ENCODE data around the gene OSGIN1.
"Not testable (repeated sequence)": the region's sequence is repeated elsewhere in the genome, so short reads cannot be mapped to it uniquely, and the experiment has no call there.

The OSGIN1 gene

GRCh38 chr16:83939266-83939855, 13.7 kb upstream of the OSGIN1 start:
- Histone ChIP-seq H3K4me1 (ENCODE audit: control insufficient read depth in 1 of 2, insufficient read depth in 2 of 2, low read length in 2 of 2) (peaks cover 9 to 12% of the 10 kb centered on the region in 2 experiments), H3K4me2 (ENCODE audit: low read length) (no peak overlapping the region), H3K14ac (ENCODE audit: low read length) (no peak overlapping the region), H3K79me1 (ENCODE audit: low read length) (no peaks in the 10 kb centered on the region), H3K36me3 (ENCODE audit: control insufficient read depth in 1 of 2, insufficient read depth in 2 of 2, low read length in 2 of 2) (no peaks in the 10 kb centered on the region), H3K23ac (ENCODE audit: low read length) (no peak overlapping the region), H3K27me3 (ENCODE audit: insufficient read depth, low read length) (no peaks in the 10 kb centered on the region), H3K9me3 (ENCODE audit: insufficient read depth, low read depth, low read length) (no peaks in the 10 kb centered on the region), H3K4ac (ENCODE audit: low read depth, low read length) (no peak overlapping the region), H4K91ac (ENCODE audit: low read depth, low read length) (no peak overlapping the region), H3K18ac (ENCODE audit: low read length) (no peak overlapping the region), H2BK5ac (ENCODE audit: low read depth, low read length, poor library complexity) (no peak overlapping the region), H2BK12ac (ENCODE audit: low read length) (no peak overlapping the region), H2BK120ac (ENCODE audit: insufficient read depth, low read length, poor library complexity) (no peak overlapping the region), H3K9ac (ENCODE audit: low read length) (no peak overlapping the region), H3K79me2 (ENCODE audit: control insufficient read depth, insufficient read depth, low read length, poor library complexity) (no peaks in the 10 kb centered on the region), H3K4me3 (ENCODE audit: low read depth, low read length) (no peak overlapping the region), H4K8ac (ENCODE audit: low read depth, low read length) (no peak overlapping the region), H4K12ac (ENCODE audit: low read depth, low read length) (no peak overlapping the region), H3K27ac (ENCODE audit: low read depth, low read length) (no peak overlapping the region), H2AK5ac (ENCODE audit: low read length) (no peak overlapping the region), H2AFZ (ENCODE audit: insufficient read depth, low read length, poor library complexity) (no peak overlapping the region)
- no peak for DNase-seq
- no CpG with 5 or more reads among the region's 12 CpGs for WGBS (ENCODE audit: extremely low coverage, insufficient coverage, insufficient read length)

- no peak overlapping the region for H3K4me3 ChIP-seq (ENCODE audit: low read depth, low read length)
- H2BK5ac ChIP-seq (ENCODE audit: low read depth, low read length, poor library complexity) = no peak overlapping the region
- no peak overlapping the region for H3K14ac ChIP-seq (ENCODE audit: low read length)
- no peak overlapping the region for H3K9ac ChIP-seq (ENCODE audit: low read length)
- no peak overlapping the region for H4K91ac ChIP-seq (ENCODE audit: low read depth, low read length)
- no peak overlapping the region for H4K8ac ChIP-seq (ENCODE audit: low read depth, low read length)
- H3K79me2 ChIP-seq (ENCODE audit: control insufficient read depth, insufficient read depth, low read length, poor library complexity) = no peaks in the 10 kb centered on the region
- H2BK120ac ChIP-seq (ENCODE audit: insufficient read depth, low read length, poor library complexity) = no peak overlapping the region
- H3K79me1 ChIP-seq (ENCODE audit: low read length) = no peaks in the 10 kb centered on the region
- no peak overlapping the region for H2BK12ac ChIP-seq (ENCODE audit: low read length)
- no peak overlapping the region for H4K12ac ChIP-seq (ENCODE audit: low read depth, low read length)
- H3K4ac ChIP-seq (ENCODE audit: low read depth, low read length) = no peak overlapping the region
- no peaks in the 10 kb centered on the region for H3K36me3 ChIP-seq (ENCODE audit: control insufficient read depth in 1 of 2, insufficient read depth in 2 of 2, low read length in 2 of 2)
- no peaks in the 10 kb centered on the region for H3K27me3 ChIP-seq (ENCODE audit: insufficient read depth, low read length)
- no CpG with 5 or more reads among the region's 12 CpGs for WGBS (ENCODE audit: extremely low coverage, insufficient coverage, insufficient read length)
- no peak for DNase-seq
- no peak overlapping the region for H3K23ac ChIP-seq (ENCODE audit: low read length)
- H3K9me3 ChIP-seq (ENCODE audit: insufficient read depth, low read depth, low read length) = no peaks in the 10 kb centered on the region
- H3K4me2 ChIP-seq (ENCODE audit: low read length) = no peak overlapping the region
- H3K27ac ChIP-seq (ENCODE audit: low read depth, low read length) = no peak overlapping the region
- H3K4me1 ChIP-seq (ENCODE audit: control insufficient read depth in 1 of 2, insufficient read depth in 2 of 2, low read length in 2 of 2) = peaks cover 9 to 12% of the 10 kb centered on the region in 2 experiments
- no peak overlapping the region for H2AK5ac ChIP-seq (ENCODE audit: low read length)
- no peak overlapping the region for H3K18ac ChIP-seq (ENCODE audit: low read length)
- H2AFZ ChIP-seq (ENCODE audit: insufficient read depth, low read length, poor library complexity) = no peak overlapping the region
Observed at GRCh38 chr16:83940119-83940518, 12.9 kb upstream of the OSGIN1 start.

- no peak overlapping the region for H3K18ac ChIP-seq (ENCODE audit: low read length)
- no peak overlapping the region for H3K14ac ChIP-seq (ENCODE audit: low read length)
- H4K12ac ChIP-seq (ENCODE audit: low read depth, low read length) = no peak overlapping the region
- H2AK5ac ChIP-seq (ENCODE audit: low read length) = no peak overlapping the region
- H4K8ac ChIP-seq (ENCODE audit: low read depth, low read length) = no peak overlapping the region
- H3K79me1 ChIP-seq (ENCODE audit: low read length) = no peaks in the 10 kb centered on the region
- no peaks in the 10 kb centered on the region for H3K27me3 ChIP-seq (ENCODE audit: insufficient read depth, low read length)
- no peak overlapping the region for H2BK5ac ChIP-seq (ENCODE audit: low read depth, low read length, poor library complexity)
- H2BK120ac ChIP-seq (ENCODE audit: insufficient read depth, low read length, poor library complexity) = no peak overlapping the region
- no peak overlapping the region for H3K4me2 ChIP-seq (ENCODE audit: low read length)
- H3K4ac ChIP-seq (ENCODE audit: low read depth, low read length) = no peak overlapping the region
- no peak overlapping the region for H3K27ac ChIP-seq (ENCODE audit: low read depth, low read length)
- no peak overlapping the region for H3K4me3 ChIP-seq (ENCODE audit: low read depth, low read length)
- H2BK12ac ChIP-seq (ENCODE audit: low read length) = no peak overlapping the region
- H3K36me3 ChIP-seq (ENCODE audit: control insufficient read depth in 1 of 2, insufficient read depth in 2 of 2, low read length in 2 of 2) = no peaks in the 10 kb centered on the region
- no peak for DNase-seq
- H3K23ac ChIP-seq (ENCODE audit: low read length) = no peak overlapping the region
- H3K9ac ChIP-seq (ENCODE audit: low read length) = no peak overlapping the region
- no peak overlapping the region for H4K91ac ChIP-seq (ENCODE audit: low read depth, low read length)
- H3K79me2 ChIP-seq (ENCODE audit: control insufficient read depth, insufficient read depth, low read length, poor library complexity) = no peaks in the 10 kb centered on the region
- no CpG with 5 or more reads among the region's 28 CpGs for WGBS (ENCODE audit: extremely low coverage, insufficient coverage, insufficient read length)
- H3K9me3 ChIP-seq (ENCODE audit: insufficient read depth, low read depth, low read length) = no peaks in the 10 kb centered on the region
- peaks cover 9 to 12% of the 10 kb centered on the region in 2 experiments for H3K4me1 ChIP-seq (ENCODE audit: control insufficient read depth in 1 of 2, insufficient read depth in 2 of 2, low read length in 2 of 2)
- no peak overlapping the region for H2AFZ ChIP-seq (ENCODE audit: insufficient read depth, low read length, poor library complexity)
Observed at GRCh38 chr16:83940630-83941378, 12.2 kb upstream of the OSGIN1 start.

GRCh38 chr16:83941546-83941945, 11.5 kb upstream of the OSGIN1 start:
- H2BK12ac ChIP-seq (ENCODE audit: low read length); H3K79me1 ChIP-seq (ENCODE audit: low read length); H3K9me3 ChIP-seq (ENCODE audit: insufficient read depth, low read depth, low read length); H3K4me2 ChIP-seq (ENCODE audit: low read length); H3K23ac ChIP-seq (ENCODE audit: low read length); H3K14ac ChIP-seq (ENCODE audit: low read length); H2BK5ac ChIP-seq (ENCODE audit: low read depth, low read length, poor library complexity); H2AK5ac ChIP-seq (ENCODE audit: low read length); H3K79me2 ChIP-seq (ENCODE audit: control insufficient read depth, insufficient read depth, low read length, poor library complexity); H4K8ac ChIP-seq (ENCODE audit: low read depth, low read length); H3K4me3 ChIP-seq (ENCODE audit: low read depth, low read length); H3K18ac ChIP-seq (ENCODE audit: low read length); H3K9ac ChIP-seq (ENCODE audit: low read length); H2AFZ ChIP-seq (ENCODE audit: insufficient read depth, low read length, poor library complexity); H3K27me3 ChIP-seq (ENCODE audit: insufficient read depth, low read length); H2BK120ac ChIP-seq (ENCODE audit: insufficient read depth, low read length, poor library complexity); H4K91ac ChIP-seq (ENCODE audit: low read depth, low read length); H3K27ac ChIP-seq (ENCODE audit: low read depth, low read length); H3K36me3 ChIP-seq (ENCODE audit: control insufficient read depth in 1 of 2, insufficient read depth in 2 of 2, low read length in 2 of 2); DNase-seq; H4K12ac ChIP-seq (ENCODE audit: low read depth, low read length); H3K4ac ChIP-seq (ENCODE audit: low read depth, low read length): not testable (repeated sequence)
- H3K4me1 ChIP-seq (ENCODE audit: control insufficient read depth in 1 of 2, insufficient read depth in 2 of 2, low read length in 2 of 2) = peaks cover 9 to 12% of the 10 kb centered on the region in 2 experiments
- WGBS (ENCODE audit: extremely low coverage, insufficient coverage, insufficient read length) = no CpG with 5 or more reads among the region's 9 CpGs

Measured in trophoblast cell (in vitro differentiated cells and primary cell).